Type B pancreatic cell (in vitro differentiated cells): ENCODE results near the gene CCDC68. TPM values are rescaled to one million over a fixed set of nuclear protein-coding genes. Genes with fewer than 3 reads are reported as not detected.

ENCODE experiments used
- total RNA-seq: library from RNA; stranded (reverse); gene quantifications from 2 replicates; pipeline ENCODE4 v1.2.1, GENCODE V29; 2021; ENCODE audit warnings: low replicate concordance

CCDC68 gene
- total RNA-seq, 1 donor from 2014 or later: not detected

Other genes starting within 250 kb of the CCDC68 start
- 9.3 and 9.4 TPM in 2 replicates for gene RAB27B, start 131.0 kb downstream of the CCDC68 start, total RNA-seq